ENCODE data around the gene GSK3B. TPM values are rescaled to one million over a fixed set of nuclear protein-coding genes. Genes with fewer than 3 reads are reported as not detected.

GSK3B gene
- polyA plus RNA-seq, 1 donor: 31.4 TPM

- Histone ChIP-seq H3K36me3 (ENCODE audit: control insufficient read depth, insufficient read depth, low read length) (no peaks in the 10 kb centered on the region), H3K27me3 (ENCODE audit: control insufficient read depth, insufficient read depth, low read length) (no peaks in the 10 kb centered on the region), H3K27ac (ENCODE audit: low read length) (no peak overlapping the region), H3K4me3 (ENCODE audit: low read length) (no peak overlapping the region), H3K9me3 (ENCODE audit: control insufficient read depth, low read depth, low read length) (peaks cover 8% of the 10 kb centered on the region), H3K4me1 (ENCODE audit: control insufficient read depth, insufficient read depth, low read length) (peaks cover 22% of the 10 kb centered on the region)
- DNase-seq: no peak
- no CpG with 5 or more reads among the region's 1 CpG for WGBS (ENCODE audit: insufficient coverage, low lambda C conversion rate)
Measured at GRCh38 chr3:119778176-119778575, 316.1 kb downstream of the GSK3B start.

- Histone ChIP-seq H3K4me3 (ENCODE audit: low read length) (no peak overlapping the region), H3K4me1 (ENCODE audit: control insufficient read depth, insufficient read depth, low read length) (peaks cover 15% of the 10 kb centered on the region), H3K27me3 (ENCODE audit: control insufficient read depth, insufficient read depth, low read length) (no peaks in the 10 kb centered on the region), H3K27ac (ENCODE audit: low read length) (no peak overlapping the region), H3K9me3 (ENCODE audit: control insufficient read depth, low read depth, low read length) (peaks cover 8% of the 10 kb centered on the region), H3K36me3 (ENCODE audit: control insufficient read depth, insufficient read depth, low read length) (no peaks in the 10 kb centered on the region)
- DNase-seq: no peak
- no CpG with 5 or more reads among the region's 1 CpG for whole genome bisulfite sequencing (ENCODE audit: insufficient coverage, low lambda C conversion rate)
Measured at GRCh38 chr3:119776304-119776703, 317.9 kb downstream of the GSK3B start.

GRCh38 chr3:119774444-119774843, 319.8 kb downstream of the GSK3B start:
- no peak for DNase-seq
- no peaks in the 10 kb centered on the region for H3K4me1 ChIP-seq (ENCODE audit: control insufficient read depth, insufficient read depth, low read length)
- WGBS (ENCODE audit: insufficient coverage, low lambda C conversion rate): no CpG with 5 or more reads among the region's 2 CpGs

More at GRCh38 chr3:119774444-119774843, 319.8 kb downstream of the GSK3B start:
- Histone ChIP-seq H3K4me3 (ENCODE audit: low read length) (no peak overlapping the region), H3K9me3 (ENCODE audit: control insufficient read depth, low read depth, low read length) (peaks cover 8% of the 10 kb centered on the region), H3K27me3 (ENCODE audit: control insufficient read depth, insufficient read depth, low read length) (no peaks in the 10 kb centered on the region), H3K36me3 (ENCODE audit: control insufficient read depth, insufficient read depth, low read length) (no peaks in the 10 kb centered on the region), H3K27ac (ENCODE audit: low read length) (no peak overlapping the region)

Other genes starting within 250 kb of the GSK3B start
- gene GPR156, start 190.8 kb upstream of the GSK3B start, polyA plus RNA-seq: 0.33 TPM

Data from large intestine (tissue), 3 donors.